Dedifferentiated amniotic fluid mesenchymal stem cell (primary cell): Measurements from ENCODE around the gene RAE1.

Experiments
- DNase-seq: peaks from one replicate; pipeline ENCODE4 v3.0.0-alpha.2; 2016; ENCODE audit errors: extremely low spot score

Gene RAE1

GRCh38 chr20:57388953-57389694 lies 38.1 kb downstream of the RAE1 start:
- DNase-seq, result no peak

GRCh38 chr20:57389695-57390603 lies 38.9 kb downstream of the RAE1 start:
- DNase-seq, result no peak

- peak; percentile 15 for DNase-seq
Observed at GRCh38 chr20:57390604-57391438, 39.8 kb downstream of the RAE1 start, which contains the start of gene RBM38. RBM38 (plus strand) TSS chr20:57391396; CDS start chr20:57391582, 186 bp downstream.

- no peak for DNase-seq
Observed at GRCh38 chr20:57391439-57392301, 40.6 kb downstream of the RAE1 start.

- no peak for DNase-seq
Observed at GRCh38 chr20:57392512-57393271, 41.6 kb downstream of the RAE1 start.

- DNase-seq, result no peak
Observed at GRCh38 chr20:57393321-57394120, 42.5 kb downstream of the RAE1 start.

- no peak for DNase-seq
Observed at GRCh38 chr20:57394121-57395082, 43.3 kb downstream of the RAE1 start.

GRCh38 chr20:57395111-57395966 lies 44.3 kb downstream of the RAE1 start:
- DNase-seq, result no peak

GRCh38 chr20:57396212-57396983 lies 45.3 kb downstream of the RAE1 start:
- DNase-seq, result no peak

GRCh38 chr20:57396984-57397692 lies 46.1 kb downstream of the RAE1 start:
- no peak for DNase-seq

- DNase-seq, result no peak
Observed at GRCh38 chr20:57397693-57398108, 46.6 kb downstream of the RAE1 start.

- DNase-seq, result no peak
Observed at GRCh38 chr20:57398231-57398821, 47.3 kb downstream of the RAE1 start.

- no peak for DNase-seq
Observed at GRCh38 chr20:57398901-57399535, 48.0 kb downstream of the RAE1 start.

GRCh38 chr20:57399587-57400155 lies 48.6 kb downstream of the RAE1 start:
- no peak for DNase-seq
